HEK293 (cell line): ENCODE results near the gene DHX57.

Source experiments
- CTCF ChIP-seq: fragments of 450-650 bp; formaldehyde crosslinking; IDR thresholded peaks from 2 replicates; pipeline ENCODE4 v1.5.1; 2016; ENCODE audit warnings: missing biosample characterization, missing genetic modification characterization
- GFI1B ChIP-seq: fragments of 450-650 bp; formaldehyde crosslinking; IDR thresholded peaks from 2 replicates; pipeline ENCODE4 v1.5.1; 2016; ENCODE audit warnings: missing biosample characterization, missing genetic modification characterization
- REST ChIP-seq: fragments of 450-650 bp; formaldehyde crosslinking; IDR thresholded peaks from 2 replicates; pipeline ENCODE4 v1.5.1; 2016; ENCODE audit warnings: missing biosample characterization, missing genetic modification characterization
- SETDB1 ChIP-seq: IDR thresholded peaks from one replicate; pipeline ENCODE4 v1.6.1; 2017; ENCODE audit warnings: mild to moderate bottlenecking, low read length, moderate library complexity, mixed read lengths; ENCODE audit not compliant: insufficient read length
- ZBTB8A ChIP-seq: fragments of 450-650 bp; formaldehyde crosslinking; IDR thresholded peaks from 2 replicates; pipeline ENCODE4 v1.5.1; 2016; ENCODE audit warnings: missing biosample characterization, missing genetic modification characterization
- ZNF280C ChIP-seq: fragments of 450-650 bp; formaldehyde crosslinking; IDR thresholded peaks from 2 replicates; pipeline ENCODE4 v1.5.1; 2016; ENCODE audit warnings: missing biosample characterization, missing genetic modification characterization
- ZNF610 ChIP-seq: fragments of 450-650 bp; formaldehyde crosslinking; IDR thresholded peaks from 2 replicates; pipeline ENCODE4 v1.5.1; 2016; ENCODE audit warnings: missing biosample characterization, missing genetic modification characterization, borderline replicate concordance

- no peak for TF ChIP-seq ZNF280C
- TF ChIP-seq CTCF (tag by site-specific recombination): no peak
- no peak for TF ChIP-seq ZNF610
- TF ChIP-seq ZBTB8A (tag by site-specific recombination): no peak
- no peak for TF ChIP-seq GFI1B (tag by site-specific recombination)
- no peak for TF ChIP-seq SETDB1
- no peak for TF ChIP-seq REST
These were observed 673 bp upstream of the DHX57 start for GRCh38 chr2:38876407-38876806.
